HepG2 (cell line): ENCODE results near the gene ATP5MG. TPM values are rescaled to one million over a fixed set of nuclear protein-coding genes. Genes with fewer than 3 reads are reported as not detected.

Experiments
- FOSL1 ChIP-seq: sonication (generic); formaldehyde crosslinking; IDR thresholded peaks from 2 replicates; pipeline ENCODE4 v1.9.0; 2021; ENCODE audit warnings: missing genetic modification reagents, borderline replicate concordance
- HNF4A ChIP-seq: sonication (generic); formaldehyde crosslinking; IDR thresholded peaks from 2 replicates; pipeline ENCODE4 v1.4.0; 2020; ENCODE audit warnings: missing genetic modification reagents
- MAF1 ChIP-seq: sonication (generic); formaldehyde crosslinking; IDR thresholded peaks from 2 replicates; pipeline ENCODE4 v1.5.0; 2020; ENCODE audit warnings: missing genetic modification reagents, borderline replicate concordance
- NFIB ChIP-seq: sonication (generic); formaldehyde crosslinking; IDR thresholded peaks from 2 replicates; pipeline ENCODE4 v1.9.0; 2021; ENCODE audit warnings: missing genetic modification reagents, mild to moderate bottlenecking, borderline replicate concordance
- NR2F6 ChIP-seq, 2 experiments: IDR thresholded peaks; 2 replicates each; pipeline ENCODE4 v1.6.1; 2016; ENCODE audit warnings: antibody characterized with exemption in 1 of 2, mild to moderate bottlenecking in 1 of 2
- POLR2AphosphoS5 ChIP-seq: IDR thresholded peaks from 2 replicates; pipeline ENCODE4 v1.6.1; 2012; ENCODE audit warnings: low read depth, low read length
- RCOR2 ChIP-seq: IDR thresholded peaks from 2 replicates; pipeline ENCODE4 v1.6.1; 2016; ENCODE audit warnings: missing biosample characterization, missing genetic modification reagents
- RNF2 ChIP-seq: fragments of 450-650 bp; conservative IDR thresholded peaks from 2 replicates; pipeline ENCODE4 v1.6.1; 2016; ENCODE audit warnings: low read depth
- SATB2 ChIP-seq: sonication (generic); formaldehyde crosslinking; IDR thresholded peaks from 2 replicates; pipeline ENCODE4 v1.5.0; 2020; ENCODE audit warnings: missing genetic modification reagents
- SNAPC2 ChIP-seq: sonication (generic); formaldehyde crosslinking; IDR thresholded peaks from 2 replicates; pipeline ENCODE4 v1.8.1; 2022; ENCODE audit warnings: mild to moderate bottlenecking, missing genetic modification reagents
- ZBTB42 ChIP-seq: sonication (generic); formaldehyde crosslinking; IDR thresholded peaks from 2 replicates; pipeline ENCODE4 v1.5.0; 2020; ENCODE audit warnings: mild to moderate bottlenecking, missing genetic modification reagents
- ZMAT3 ChIP-seq: sonication (generic); formaldehyde crosslinking; conservative IDR thresholded peaks from 2 replicates; pipeline ENCODE4 v1.7.0; 2021; ENCODE audit warnings: missing genetic modification reagents
- ZNF234 ChIP-seq: sonication (generic); formaldehyde crosslinking; conservative IDR thresholded peaks from 2 replicates; pipeline ENCODE4 v1.5.1; 2020; ENCODE audit warnings: mild to moderate bottlenecking, missing genetic modification reagents
- ZNF546 ChIP-seq: sonication (generic); formaldehyde crosslinking; conservative IDR thresholded peaks from 2 replicates; pipeline ENCODE4 v1.8.1; 2023; ENCODE audit warnings: mild to moderate bottlenecking, missing genetic modification reagents
- polyA plus RNA-seq, 8 experiments: library from polyadenylated mRNA; depleted of rRNA in 3 of 8; stranded (reverse) in 7 of 8; unstranded in 1 of 8; fragments of >200 nt; fragmentation: Illumina TruSeq in 4 of 8; extraction: Trizol in 4 of 8; gene quantifications; 2 replicates each; pipeline versions ENCODE4 v1.2.1 to v1.2.3, GENCODE V29; 2011 to 2016; ENCODE audit warnings: low read depth in 4 of 8, missing spikeins in 1 of 8, mixed read lengths in 1 of 8; ENCODE audit not compliant: insufficient read depth in 1 of 8
- total RNA-seq, 5 experiments: library from RNA; depleted of rRNA; stranded (reverse); fragments of >200 nt; fragmentation: Illumina TruSeq; extraction: Trizol; gene quantifications; 2 replicates each; pipeline ENCODE4 v1.2.3, GENCODE V29; 2016; ENCODE audit warnings: low read depth in 1 of 5
- TF ChIP-seq, protein P1 (sequence below): sonication (generic); formaldehyde crosslinking; IDR thresholded peaks from one replicate; pipeline ENCODE4 v1.5.1; 2020; ENCODE audit warnings: mild to moderate bottlenecking, missing genetic modification reagents; ENCODE audit errors: not compliant biosample characterization
- TF ChIP-seq, protein P2 (sequence below): sonication (generic); formaldehyde crosslinking; IDR thresholded peaks from 2 replicates; pipeline ENCODE4 v1.4.0; 2020; ENCODE audit warnings: missing genetic modification reagents
- TF ChIP-seq, protein P3 (sequence below): sonication (generic); formaldehyde crosslinking; IDR thresholded peaks from 2 replicates; pipeline ENCODE4 v1.4.0; 2020; ENCODE audit warnings: missing genetic modification reagents

The ATP5MG gene
- total and polyA plus RNA-seq, 2 of the 13 experiments (the other 11 are each of a cell fraction or from before 2014, with no cell fraction given): 260 to 320 TPM

DNA sequence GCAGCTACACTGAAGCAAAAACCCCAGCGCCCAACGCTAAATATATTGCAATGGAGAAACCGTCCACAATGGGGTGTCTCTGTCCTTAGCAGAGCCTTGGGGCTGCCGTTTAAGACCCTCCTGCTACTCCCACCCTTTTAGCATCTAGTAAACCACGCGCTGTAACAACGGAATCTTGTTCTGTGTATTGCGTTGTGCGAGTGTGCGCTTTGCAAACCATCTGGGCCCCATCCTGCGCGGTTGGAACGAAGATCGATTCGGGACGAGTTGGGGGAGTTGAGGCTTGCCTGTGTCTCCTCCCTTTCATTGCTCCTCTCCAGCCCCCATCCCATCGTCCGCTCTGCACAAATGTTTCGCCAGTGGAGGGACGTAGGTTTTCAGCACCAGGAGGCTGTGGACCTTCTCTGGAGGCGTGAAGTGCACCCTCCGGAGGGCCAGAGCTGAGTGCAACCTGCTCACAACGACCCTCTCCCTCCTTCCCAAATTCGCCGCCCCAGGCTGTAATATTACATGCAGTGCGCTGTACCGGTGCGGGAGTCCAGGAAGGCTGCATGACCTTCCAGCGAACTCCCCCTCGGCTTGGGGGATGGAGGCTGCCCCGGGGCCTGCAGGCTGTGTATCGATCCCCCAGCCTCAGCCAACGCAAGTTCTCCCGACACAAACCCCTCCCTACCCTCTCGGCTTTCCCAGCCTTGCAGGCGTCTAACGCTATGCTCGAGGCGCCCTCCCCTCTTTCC, 33.3 kb downstream of the ATP5MG start (continued):
- TF ChIP-seq, protein P1, sequence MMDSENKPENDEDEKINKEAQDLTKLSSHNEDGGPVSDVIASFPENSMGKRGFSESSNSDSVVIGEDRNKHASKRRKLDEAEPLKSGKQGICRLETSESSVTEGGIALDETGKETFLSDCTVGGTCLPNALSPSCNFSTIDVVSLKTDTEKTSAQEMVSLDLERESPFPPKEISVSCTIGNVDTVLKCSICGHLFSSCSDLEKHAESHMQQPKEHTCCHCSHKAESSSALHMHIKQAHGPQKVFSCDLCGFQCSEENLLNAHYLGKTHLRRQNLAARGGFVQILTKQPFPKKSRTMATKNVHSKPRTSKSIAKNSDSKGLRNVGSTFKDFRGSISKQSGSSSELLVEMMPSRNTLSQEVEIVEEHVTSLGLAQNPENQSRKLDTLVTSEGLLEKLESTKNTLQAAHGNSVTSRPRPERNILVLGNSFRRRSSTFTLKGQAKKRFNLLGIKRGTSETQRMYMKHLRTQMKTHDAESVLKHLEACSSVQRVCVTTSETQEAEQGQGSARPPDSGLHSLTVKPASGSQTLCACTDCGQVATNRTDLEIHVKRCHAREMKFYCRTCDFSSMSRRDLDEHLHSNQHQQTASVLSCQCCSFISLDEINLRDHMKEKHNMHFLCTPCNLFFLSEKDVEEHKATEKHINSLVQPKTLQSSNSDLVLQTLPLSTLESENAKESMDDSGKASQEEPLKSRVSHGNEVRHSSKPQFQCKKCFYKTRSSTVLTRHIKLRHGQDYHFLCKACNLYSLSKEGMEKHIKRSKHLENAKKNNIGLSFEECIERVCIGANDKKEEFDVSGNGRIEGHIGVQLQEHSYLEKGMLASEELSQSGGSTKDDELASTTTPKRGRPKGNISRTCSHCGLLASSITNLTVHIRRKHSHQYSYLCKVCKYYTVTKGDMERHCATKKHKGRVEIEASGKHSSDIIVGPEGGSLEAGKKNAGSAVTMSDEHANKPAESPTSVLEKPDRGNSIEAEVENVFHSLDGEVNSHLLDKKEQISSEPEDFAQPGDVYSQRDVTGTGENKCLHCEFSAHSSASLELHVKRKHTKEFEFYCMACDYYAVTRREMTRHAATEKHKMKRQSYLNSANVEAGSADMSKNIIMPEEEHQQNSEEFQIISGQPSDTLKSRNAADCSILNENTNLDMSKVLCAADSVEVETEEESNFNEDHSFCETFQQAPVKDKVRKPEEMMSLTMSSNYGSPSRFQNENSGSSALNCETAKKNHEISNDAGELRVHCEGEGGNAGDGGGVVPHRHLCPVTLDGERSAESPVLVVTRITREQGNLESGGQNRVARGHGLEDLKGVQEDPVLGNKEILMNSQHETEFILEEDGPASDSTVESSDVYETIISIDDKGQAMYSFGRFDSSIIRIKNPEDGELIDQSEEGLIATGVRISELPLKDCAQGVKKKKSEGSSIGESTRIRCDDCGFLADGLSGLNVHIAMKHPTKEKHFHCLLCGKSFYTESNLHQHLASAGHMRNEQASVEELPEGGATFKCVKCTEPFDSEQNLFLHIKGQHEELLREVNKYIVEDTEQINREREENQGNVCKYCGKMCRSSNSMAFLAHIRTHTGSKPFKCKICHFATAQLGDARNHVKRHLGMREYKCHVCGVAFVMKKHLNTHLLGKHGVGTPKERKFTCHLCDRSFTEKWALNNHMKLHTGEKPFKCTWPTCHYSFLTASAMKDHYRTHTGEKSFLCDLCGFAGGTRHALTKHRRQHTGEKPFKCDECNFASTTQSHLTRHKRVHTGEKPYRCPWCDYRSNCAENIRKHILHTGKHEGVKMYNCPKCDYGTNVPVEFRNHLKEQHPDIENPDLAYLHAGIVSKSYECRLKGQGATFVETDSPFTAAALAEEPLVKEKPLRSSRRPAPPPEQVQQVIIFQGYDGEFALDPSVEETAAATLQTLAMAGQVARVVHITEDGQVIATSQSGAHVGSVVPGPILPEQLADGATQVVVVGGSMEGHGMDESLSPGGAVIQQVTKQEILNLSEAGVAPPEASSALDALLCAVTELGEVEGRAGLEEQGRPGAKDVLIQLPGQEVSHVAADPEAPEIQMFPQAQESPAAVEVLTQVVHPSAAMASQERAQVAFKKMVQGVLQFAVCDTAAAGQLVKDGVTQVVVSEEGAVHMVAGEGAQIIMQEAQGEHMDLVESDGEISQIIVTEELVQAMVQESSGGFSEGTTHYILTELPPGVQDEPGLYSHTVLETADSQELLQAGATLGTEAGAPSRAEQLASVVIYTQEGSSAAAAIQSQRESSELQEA (CRISPR knock-in tag): no peak
- TF ChIP-seq FOSL1 (CRISPR knock-in tag) (no peak), ZNF546 (CRISPR knock-in tag) (0 out of 2 replicates have a peak, but pooled peaks have one; percentile 35), HNF4A (CRISPR knock-in tag) (no peak; the same call in 1 of the 2 replicates), RCOR2 (CRISPR knock-in tag) (no peak), ZNF234 (CRISPR knock-in tag) (0 out of 2 replicates have a peak, but pooled peaks have one; percentile 58), SATB2 (CRISPR knock-in tag) (no peak), POLR2AphosphoS5 (peak; percentile 34), NR2F6 (IDR thresholded peaks at IDR 0.05) (no peak), NR2F6 (CRISPR knock-in tag; IDR thresholded peaks at IDR 0.05) (no peak), SNAPC2 (no peak), NFIB (no peak), RNF2 (0 out of 2 replicates have a peak, but pooled peaks have one; percentile 43), ZMAT3 (CRISPR knock-in tag) (0 out of 2 replicates have a peak, but pooled peaks have one; percentile 29), MAF1 (CRISPR knock-in tag) (no peak), ZBTB42 (peak; percentile 74)
- TF ChIP-seq, protein P2, sequence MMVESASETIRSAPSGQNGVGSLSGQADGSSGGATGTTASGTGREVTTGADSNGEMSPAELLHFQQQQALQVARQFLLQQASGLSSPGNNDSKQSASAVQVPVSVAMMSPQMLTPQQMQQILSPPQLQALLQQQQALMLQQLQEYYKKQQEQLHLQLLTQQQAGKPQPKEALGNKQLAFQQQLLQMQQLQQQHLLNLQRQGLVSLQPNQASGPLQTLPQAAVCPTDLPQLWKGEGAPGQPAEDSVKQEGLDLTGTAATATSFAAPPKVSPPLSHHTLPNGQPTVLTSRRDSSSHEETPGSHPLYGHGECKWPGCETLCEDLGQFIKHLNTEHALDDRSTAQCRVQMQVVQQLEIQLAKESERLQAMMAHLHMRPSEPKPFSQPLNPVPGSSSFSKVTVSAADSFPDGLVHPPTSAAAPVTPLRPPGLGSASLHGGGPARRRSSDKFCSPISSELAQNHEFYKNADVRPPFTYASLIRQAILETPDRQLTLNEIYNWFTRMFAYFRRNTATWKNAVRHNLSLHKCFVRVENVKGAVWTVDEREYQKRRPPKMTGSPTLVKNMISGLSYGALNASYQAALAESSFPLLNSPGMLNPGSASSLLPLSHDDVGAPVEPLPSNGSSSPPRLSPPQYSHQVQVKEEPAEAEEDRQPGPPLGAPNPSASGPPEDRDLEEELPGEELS (CRISPR knock-in tag): no peak; the same call in 1 of the 2 replicates
- TF ChIP-seq, protein P3, sequence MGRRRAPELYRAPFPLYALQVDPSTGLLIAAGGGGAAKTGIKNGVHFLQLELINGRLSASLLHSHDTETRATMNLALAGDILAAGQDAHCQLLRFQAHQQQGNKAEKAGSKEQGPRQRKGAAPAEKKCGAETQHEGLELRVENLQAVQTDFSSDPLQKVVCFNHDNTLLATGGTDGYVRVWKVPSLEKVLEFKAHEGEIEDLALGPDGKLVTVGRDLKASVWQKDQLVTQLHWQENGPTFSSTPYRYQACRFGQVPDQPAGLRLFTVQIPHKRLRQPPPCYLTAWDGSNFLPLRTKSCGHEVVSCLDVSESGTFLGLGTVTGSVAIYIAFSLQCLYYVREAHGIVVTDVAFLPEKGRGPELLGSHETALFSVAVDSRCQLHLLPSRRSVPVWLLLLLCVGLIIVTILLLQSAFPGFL (CRISPR knock-in tag): no peak
